K562 (cell line): ENCODE results near the gene MAGI1. TPM values are rescaled to one million over a fixed set of nuclear protein-coding genes. Genes with fewer than 3 reads are reported as not detected.

ENCODE experiments used
- ATAC-seq: fragments of 200-7000 bp; cut with Tn5 transposase; 3 replicates; pipeline ENCODE4 v1.9.1; 2020; ENCODE audit warnings: moderate library complexity
- BruUV-seq: library from RNA; stranded (reverse); fragments of 400-500 nt; replicated peaks from 2 replicates; lab custom pipeline; 2021; lab: Mats Ljungman, UMichigan
- CTCF ChIA-PET: fragments of 300-600 bp; formaldehyde crosslinking; extraction: SDS; loops from one replicate; lab custom pipeline; 2021; ENCODE audit warnings: low intra/inter-chr PET ratio; lab: Yijun Ruan, JAX
- POLR2A ChIA-PET: fragments of 300-600, 350-650 bp; sonication (Branson Sonifier 250); formaldehyde crosslinking; extraction: SDS; loops from one replicate; lab custom pipeline; 2021; ENCODE audit warnings: antibody characterized with exemption, inconsistent platforms; lab: Yijun Ruan, JAX
- DNase-seq, 4 experiments: peaks; one replicate each; pipeline versions ENCODE4 v3.0.0 to v3.0.0-alpha.2; 2011 to 2018; ENCODE audit warnings: low spot score in 3 of 4, mixed read lengths in 3 of 4; ENCODE audit errors: extremely low read depth in 1 of 4
- FAIRE-seq: peaks from 2 replicates; lab custom pipeline; 2011; peaks lifted over from hg19 to GRCh38; lab: Jason Lieb, UNC
- H2AFZ ChIP-seq: 2 replicates; pipeline ENCODE4 v1.6.0; 2011; ENCODE audit warnings: low read depth, low read length, control low read depth, inconsistent platforms
- H3K27ac ChIP-seq: fragments of 200-600 bp; 3 replicates; pipeline ENCODE4 v1.8.0; 2011; ENCODE audit warnings: low read depth, mild to moderate bottlenecking, control low read depth, inconsistent platforms, low read length, moderate library complexity, mixed read lengths; ENCODE audit errors: extremely low read depth
- H3K27me3 ChIP-seq, 2 experiments: fragments of 300-600 bp in 1 of 2; 2 replicates in 1 of 2; 3 replicates in 1 of 2; pipeline versions ENCODE4 v1.6.0 to v1.8.0; 2011; ENCODE audit warnings: inconsistent platforms in 2 of 2, low read length in 2 of 2, mild to moderate bottlenecking in 1 of 2, mixed read lengths in 1 of 2, moderate library complexity in 1 of 2; ENCODE audit not compliant: control insufficient read depth in 2 of 2, insufficient read depth in 2 of 2
- H3K36me3 ChIP-seq: fragments of 300-600 bp; 3 replicates; pipeline ENCODE4 v1.8.0; 2011; ENCODE audit warnings: mild to moderate bottlenecking, low read length, inconsistent platforms; ENCODE audit not compliant: control insufficient read depth, insufficient read depth
- H3K4me1 ChIP-seq, 2 experiments: fragments of 200-600 bp in 1 of 2; replicated peaks in 1 of 2; 2 replicates in 1 of 2; 3 replicates in 1 of 2; pipeline versions ENCODE4 v1.5.1 to v1.8.0; 2011; ENCODE audit warnings: inconsistent platforms in 2 of 2, low read length in 2 of 2, mild to moderate bottlenecking in 1 of 2, mixed read lengths in 1 of 2, moderate library complexity in 1 of 2; ENCODE audit not compliant: control insufficient read depth in 2 of 2, insufficient read depth in 2 of 2
- H3K4me2 ChIP-seq: 2 replicates; pipeline ENCODE4 v1.6.1; 2011; ENCODE audit warnings: low read length, control low read depth, inconsistent platforms, mixed read lengths; ENCODE audit not compliant: insufficient read depth
- H3K4me3 ChIP-seq: fragments of 200-600 bp; sonication (generic), shearing (Covaris generic); 2 replicates; pipeline ENCODE4 v1.5.1; 2016; ENCODE audit warnings: control low read depth, inconsistent platforms
- H3K79me2 ChIP-seq: fragments of 200-600 bp; 3 replicates; pipeline ENCODE4 v1.8.0; 2011; ENCODE audit warnings: low read length, inconsistent platforms; ENCODE audit not compliant: control insufficient read depth, insufficient read depth
- H3K9ac ChIP-seq, 2 experiments: 2 replicates each; pipeline versions ENCODE4 v1.6.0 to v1.6.1; 2011; ENCODE audit warnings: low read depth in 2 of 2, low read length in 2 of 2, control low read depth in 1 of 2, inconsistent platforms in 1 of 2, mild to moderate bottlenecking in 1 of 2, mixed read lengths in 1 of 2; ENCODE audit not compliant: insufficient read depth in 1 of 2
- H3K9me1 ChIP-seq: one replicate; pipeline ENCODE4 v1.6.0; 2011; ENCODE audit warnings: inconsistent platforms, mild to moderate bottlenecking, low read length, moderate library complexity; ENCODE audit not compliant: control insufficient read depth, insufficient read depth
- H3K9me3 ChIP-seq: replicated peaks from 2 replicates; pipeline ENCODE4 v1.5.1; 2011; ENCODE audit warnings: low read depth, low read length, inconsistent platforms; ENCODE audit not compliant: control insufficient read depth, insufficient read depth
- H4K20me1 ChIP-seq: replicated peaks from 2 replicates; pipeline ENCODE4 v1.6.1; 2011; ENCODE audit warnings: low read length, inconsistent platforms, mixed read lengths; ENCODE audit not compliant: control insufficient read depth, insufficient read depth
- ARID1B ChIP-seq: fragments of 450-650 bp; IDR thresholded peaks from 2 replicates; pipeline ENCODE4 v1.6.1; 2016; ENCODE audit warnings: antibody characterized with exemption, mild to moderate bottlenecking, inconsistent platforms
- ARNT ChIP-seq, 2 experiments: fragments of 450-650 bp; IDR thresholded peaks; 2 replicates each; pipeline ENCODE4 v1.6.1; 2016; ENCODE audit warnings: mild to moderate bottlenecking in 1 of 2
- BCOR ChIP-seq: fragments of 450-650 bp; IDR thresholded peaks from 2 replicates; pipeline ENCODE4 v1.6.1; 2016
- CBX3 ChIP-seq, 2 experiments: IDR thresholded peaks; 1 replicate in 1 of 2; 2 replicates in 1 of 2; pipeline ENCODE4 v1.6.1; 2012; ENCODE audit warnings: inconsistent platforms in 2 of 2, low read length in 2 of 2, borderline replicate concordance in 1 of 2, control low read depth in 1 of 2
- CC2D1A ChIP-seq: fragments of 450-650 bp; IDR thresholded peaks from 2 replicates; pipeline ENCODE4 v1.6.1; 2017; ENCODE audit warnings: mild to moderate bottlenecking
- ESRRB ChIP-seq: fragments of 250-450 bp; sonication (Bioruptor Pico); IDR thresholded peaks from 2 replicates; pipeline ENCODE4 v1.5.0; 2020; ENCODE audit warnings: mild to moderate bottlenecking, moderate library complexity, borderline replicate concordance
- KDM1A ChIP-seq, 2 experiments: fragments of 450-650 bp; IDR thresholded peaks; 2 replicates each; pipeline ENCODE4 v1.6.1; 2016; ENCODE audit warnings: mild to moderate bottlenecking in 2 of 2
- KLF16 ChIP-seq: IDR thresholded peaks from 2 replicates; pipeline ENCODE4 v1.6.1; 2016; ENCODE audit warnings: antibody characterized with exemption
- NR2C1 ChIP-seq, 2 experiments: fragments of 450-650 bp; IDR thresholded peaks; 2 replicates each; pipeline ENCODE4 v1.6.1; 2017; ENCODE audit warnings: mild to moderate bottlenecking in 2 of 2, antibody characterized with exemption in 1 of 2, inconsistent platforms in 1 of 2, missing compliant biosample characterization in 1 of 2, missing genetic modification characterization in 1 of 2
- PHTF2 ChIP-seq: fragments of 250-450 bp; sonication (Bioruptor Pico); IDR thresholded peaks from 2 replicates; pipeline ENCODE4 v1.5.0; 2021; ENCODE audit warnings: mild to moderate bottlenecking
- POLR2AphosphoS5 ChIP-seq: IDR thresholded peaks from 2 replicates; pipeline ENCODE4 v1.6.1; 2011; ENCODE audit warnings: mild to moderate bottlenecking, low read depth, low read length, moderate library complexity; ENCODE audit not compliant: control insufficient read depth, insufficient read depth
- PREB ChIP-seq: sonication (generic); formaldehyde crosslinking; IDR thresholded peaks from 2 replicates; pipeline ENCODE4 v1.8.1; 2023; ENCODE audit warnings: mild to moderate bottlenecking, missing genetic modification reagents
- RBM25 ChIP-seq: fragments of 200-400 bp; formaldehyde crosslinking; IDR thresholded peaks from 2 replicates; pipeline ENCODE4 v1.6.1; 2018; ENCODE audit warnings: low read length, low read depth, moderate library complexity; ENCODE audit not compliant: severe bottlenecking
- SMARCA5 ChIP-seq: fragments of 450-650 bp; IDR thresholded peaks from 2 replicates; pipeline ENCODE4 v1.6.1; 2016
- SMARCC2 ChIP-seq: fragments of 450-650 bp; IDR thresholded peaks from 2 replicates; pipeline ENCODE4 v1.6.1; 2017; ENCODE audit warnings: antibody characterized with exemption, moderate library complexity, mild to moderate bottlenecking, low read depth
- SPI1 ChIP-seq: IDR thresholded peaks from 2 replicates; pipeline ENCODE4 v1.6.1; 2011; ENCODE audit warnings: low read depth, low read length, control low read depth, borderline replicate concordance
- STAT5A ChIP-seq: IDR thresholded peaks from 2 replicates; pipeline ENCODE4 v1.6.1; 2012; ENCODE audit warnings: low read length, inconsistent platforms, borderline replicate concordance
- TAL1 ChIP-seq: fragments of 450-650 bp; IDR thresholded peaks from 2 replicates; pipeline ENCODE4 v1.6.1; 2016; ENCODE audit warnings: mild to moderate bottlenecking
- ZKSCAN1 ChIP-seq: fragments of 150-350 bp; IDR thresholded peaks from 2 replicates; pipeline ENCODE4 v1.6.1; 2016; ENCODE audit warnings: low read depth, low read length
- ZKSCAN8 ChIP-seq: fragments of 200-800 bp; sonication (Bioruptor generic); IDR thresholded peaks from 2 replicates; pipeline ENCODE4 v1.6.1; 2016; ENCODE audit warnings: missing genetic modification characterization, missing compliant biosample characterization
- ZNF12 ChIP-seq: sonication (generic); formaldehyde crosslinking; IDR thresholded peaks from 2 replicates; pipeline ENCODE4 v1.4.0; 2020; ENCODE audit warnings: mild to moderate bottlenecking, missing genetic modification reagents
- ZNF174 ChIP-seq: fragments of 250-450 bp; sonication (Bioruptor Pico); IDR thresholded peaks from 2 replicates; pipeline ENCODE4 v1.4.0; 2020; ENCODE audit warnings: mild to moderate bottlenecking
- WGBS: fragments of 100-300 bp; shearing (Covaris generic); methylation state at CpG from one replicate; pipeline ENCODE4 v1.1.6; 2016; ENCODE audit warnings: low coverage, mixed read lengths; ENCODE audit not compliant: insufficient coverage; ENCODE audit errors: missing lambda C conversion rate; 5-methylcytosine and 5-hydroxymethylcytosine counted together
- in situ Hi-C: fragments of 300-500 bp; cut with MboI; formaldehyde crosslinking; loops from 4 replicates; pipeline ENCODE4 v1.15.0; 2018; ENCODE audit warnings: inconsistent platforms, mixed read lengths
- intact Hi-C: fragments of 100-400 bp; cut with micrococcal nuclease; formaldehyde crosslinking; loops from 2 replicates; pipeline ENCODE4 v1.14.2; 2022
- polyA plus RNA-seq, 8 experiments: library from polyadenylated mRNA; depleted of rRNA in 4 of 8; stranded (reverse) in 5 of 8; unstranded in 3 of 8; fragments of >200 nt; fragmentation: Nextera tagmentation in 2 of 8; fragmentation: Illumina TruSeq in 1 of 8; extraction: Ambion mirVana in 2 of 8; extraction: Trizol in 1 of 8; gene quantifications; 2 replicates each; pipeline versions ENCODE4 v1.2.1 to v1.2.3, GENCODE V29; 2011 to 2014; ENCODE audit warnings: inconsistent platforms in 1 of 8, missing spikeins in 1 of 8
- total RNA-seq, 7 experiments: library from RNA; depleted of rRNA in 6 of 7; stranded (reverse); fragments of >200 nt in 6 of 7; fragmentation: Illumina TruSeq in 2 of 7; extraction: Trizol in 2 of 7; gene quantifications; 2 replicates each; pipeline versions ENCODE4 v1.2.1 to v1.2.3, GENCODE V29; 2011 to 2021; ENCODE audit warnings: low replicate concordance in 1 of 7
- TF ChIP-seq, protein P1 (sequence below): fragments of 450-650 bp; IDR thresholded peaks from 2 replicates; pipeline ENCODE4 v1.6.1; 2016; ENCODE audit warnings: mild to moderate bottlenecking

MAGI1 gene
- total and polyA plus RNA-seq, 9 of the 15 experiments (the other 6 are each of a cell fraction or from before 2014, with no cell fraction given), result 7.8 to 59.4 (median 43.2) TPM

- Histone ChIP-seq H3K4me1 (peaks cover 4 to 40% of the 10 kb centered on the region in 2 experiments; a peak in 3 of 5 replicates), H4K20me1 (no peaks in the 10 kb centered on the region), H3K9me1 (no peaks in the 10 kb centered on the region), H3K79me2 (no peaks in the 10 kb centered on the region), H3K4me3 (0 out of 2 replicates have a peak overlapping the region, but pooled peaks have one; percentile 4), H2AFZ (peak overlapping the region; percentile 76), H3K9ac (no peak overlapping the region), H3K27me3 (no peaks in the 10 kb centered on the region), H3K4me2 (peak overlapping the region; percentile 57), H3K36me3 (no peaks in the 10 kb centered on the region), H3K9me3 (no peaks in the 10 kb centered on the region; the same call in 1 of the 2 replicates), H3K27ac (peak overlapping the region; percentile 72)
- CTCF ChIA-PET, result no interaction called here
- BruUV-seq, result no TSS peak
- peak; percentile 78 for FAIRE-seq
- WGBS, result 13% methylated on average over 6 of the region's 6 CpGs
- DNase-seq, result peak; percentile 60 to 77 (median 70)
- peak; percentile 75 for ATAC-seq
- in situ Hi-C loops, result no loop called here
- POLR2A ChIA-PET, result interaction anchor here (0.6 kb wide), 1 partner anchor 376 kb away, joined by 3 read pairs; no protein-coding TSS in a partner anchor
- intact Hi-C loops, result no loop called here
- TF ChIP-seq SMARCA5 (peak; percentile 78; the same call in 1 of the 2 replicates), ZKSCAN8 (peak; percentile 98), TAL1 (peak; percentile 82), KLF16 (peak; percentile 44; the same call in 1 of the 2 replicates), PREB (CRISPR knock-in tag) (no peak), POLR2AphosphoS5 (peak; percentile 88), ARID1B (peak; percentile 89), BCOR (peak; percentile 94), CBX3 (IDR thresholded peaks at IDR 0.05; ENCODE audit: borderline replicate concordance in 1 of 2, low read length in 2 of 2) (peak in 1 of 2 experiments; percentile 57; a peak in 2 of 3 replicates), STAT5A (peak; percentile 80), SPI1 (no peak), ZNF12 (CRISPR knock-in tag) (no peak), CC2D1A (peak; percentile 90; the same call in 1 of the 2 replicates), KDM1A (IDR thresholded peaks at IDR 0.05) (peak; percentile 87 to 89), ZKSCAN1 (0 out of 2 replicates have a peak, but pooled peaks have one; percentile 58), ESRRB (CRISPR knock-in tag) (no peak), PHTF2 (CRISPR knock-in tag) (no peak), ARNT (IDR thresholded peaks at IDR 0.05) (peak in 1 of 2 experiments; percentile 68; a peak in 1 of 4 replicates), ZNF174 (CRISPR knock-in tag) (no peak), NR2C1 (IDR thresholded peaks at IDR 0.05) (peak; percentile 54; the same call in 1 of the 2 replicates), NR2C1 (tag; IDR thresholded peaks at IDR 0.05) (no peak), SMARCC2 (peak; percentile 32; the same call in 1 of the 2 replicates), RBM25 (peak; percentile 56)
- TF ChIP-seq, protein P1, sequence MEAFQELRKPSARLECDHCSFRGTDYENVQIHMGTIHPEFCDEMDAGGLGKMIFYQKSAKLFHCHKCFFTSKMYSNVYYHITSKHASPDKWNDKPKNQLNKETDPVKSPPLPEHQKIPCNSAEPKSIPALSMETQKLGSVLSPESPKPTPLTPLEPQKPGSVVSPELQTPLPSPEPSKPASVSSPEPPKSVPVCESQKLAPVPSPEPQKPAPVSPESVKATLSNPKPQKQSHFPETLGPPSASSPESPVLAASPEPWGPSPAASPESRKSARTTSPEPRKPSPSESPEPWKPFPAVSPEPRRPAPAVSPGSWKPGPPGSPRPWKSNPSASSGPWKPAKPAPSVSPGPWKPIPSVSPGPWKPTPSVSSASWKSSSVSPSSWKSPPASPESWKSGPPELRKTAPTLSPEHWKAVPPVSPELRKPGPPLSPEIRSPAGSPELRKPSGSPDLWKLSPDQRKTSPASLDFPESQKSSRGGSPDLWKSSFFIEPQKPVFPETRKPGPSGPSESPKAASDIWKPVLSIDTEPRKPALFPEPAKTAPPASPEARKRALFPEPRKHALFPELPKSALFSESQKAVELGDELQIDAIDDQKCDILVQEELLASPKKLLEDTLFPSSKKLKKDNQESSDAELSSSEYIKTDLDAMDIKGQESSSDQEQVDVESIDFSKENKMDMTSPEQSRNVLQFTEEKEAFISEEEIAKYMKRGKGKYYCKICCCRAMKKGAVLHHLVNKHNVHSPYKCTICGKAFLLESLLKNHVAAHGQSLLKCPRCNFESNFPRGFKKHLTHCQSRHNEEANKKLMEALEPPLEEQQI, result peak; percentile 88
Observed at GRCh38 chr3:65617787-65618186, 420.9 kb downstream of the MAGI1 start.
